ENCODE measurements around the gene KCNC3. TPM values are rescaled to one million over a fixed set of nuclear protein-coding genes. Genes with fewer than 3 reads are reported as not detected.

KCNC3 gene
- total RNA-seq, 3 donors from 2014 or later (not counting 1 experiment from before 2014, with no cell fraction given), result 0.57 to 3.2 (median 0.68) TPM

DNA sequence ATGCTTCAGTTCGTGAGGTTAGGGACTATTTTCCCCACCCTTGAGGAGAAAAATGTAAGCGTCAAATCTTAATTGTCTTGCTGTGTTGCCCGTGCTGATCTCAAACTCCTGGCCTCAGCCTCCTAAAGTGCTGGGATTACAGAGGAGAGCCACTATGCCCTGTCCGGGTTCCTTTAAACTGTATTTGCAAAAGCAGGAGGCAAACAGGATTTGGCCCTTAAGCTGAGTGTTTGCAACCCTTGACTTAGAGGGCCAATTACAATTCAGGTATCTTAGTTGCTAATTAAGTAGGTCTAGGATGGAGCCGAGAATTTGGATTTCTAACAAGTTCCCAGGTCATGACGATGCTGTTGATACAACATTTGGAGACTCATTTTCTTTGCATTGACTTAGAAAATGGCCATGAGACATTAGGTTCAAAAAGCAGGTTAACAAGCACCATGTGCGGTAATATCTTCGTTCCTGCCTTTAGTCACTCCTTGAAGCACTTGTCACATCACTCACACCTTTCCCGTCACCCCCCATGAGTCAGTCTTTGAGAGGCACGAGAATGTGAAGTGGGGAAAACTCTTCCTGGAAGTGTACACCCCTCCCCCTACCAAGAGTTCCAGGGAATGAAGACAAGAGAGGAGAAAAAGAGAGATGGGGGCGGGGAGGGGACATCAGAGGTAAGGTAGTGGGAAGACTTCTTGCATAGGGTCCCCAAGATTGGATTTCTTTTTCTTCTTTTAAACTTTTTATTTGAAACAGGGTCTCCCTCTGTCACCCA is 33.7 kb upstream of the KCNC3 start:
- WGBS (ENCODE audit: insufficient coverage), result 79% methylated on average over 8 of the region's 11 CpGs
- ATAC-seq (no peak), DNase-seq (peak in 1 of 2 donors; percentile 9)
- Mint-ChIP-seq H3K4me3 (peak overlapping the region; percentile 67), H3K4me1 (peaks cover 35 to 56% of the 10 kb centered on the region in 2 donors), H3K36me3 (no peaks in the 10 kb centered on the region), H3K9me3 (no peaks in the 10 kb centered on the region), H3K27ac (peak overlapping the region; percentile 16 to 71), H3K27me3 (ENCODE audit: low read depth in 2 of 2) (no peaks in the 10 kb centered on the region)
- Histone ChIP-seq H3K27ac (ENCODE audit: low read length) (no peak overlapping the region), H3K4me1 (ENCODE audit: control insufficient read depth, insufficient read depth, low read length) (peaks cover 51% of the 10 kb centered on the region), H3K9me3 (ENCODE audit: control insufficient read depth, insufficient read depth, low read length) (no peaks in the 10 kb centered on the region), H3K27me3 (ENCODE audit: control insufficient read depth, insufficient read depth, low read length) (no peaks in the 10 kb centered on the region), H3K36me3 (ENCODE audit: control insufficient read depth, insufficient read depth, low read length) (no peaks in the 10 kb centered on the region), H3K4me3 (ENCODE audit: low read length) (no peak overlapping the region)
- intact Hi-C loops (cut with micrococcal nuclease), result no loop called here
- TF ChIP-seq, protein P1, sequence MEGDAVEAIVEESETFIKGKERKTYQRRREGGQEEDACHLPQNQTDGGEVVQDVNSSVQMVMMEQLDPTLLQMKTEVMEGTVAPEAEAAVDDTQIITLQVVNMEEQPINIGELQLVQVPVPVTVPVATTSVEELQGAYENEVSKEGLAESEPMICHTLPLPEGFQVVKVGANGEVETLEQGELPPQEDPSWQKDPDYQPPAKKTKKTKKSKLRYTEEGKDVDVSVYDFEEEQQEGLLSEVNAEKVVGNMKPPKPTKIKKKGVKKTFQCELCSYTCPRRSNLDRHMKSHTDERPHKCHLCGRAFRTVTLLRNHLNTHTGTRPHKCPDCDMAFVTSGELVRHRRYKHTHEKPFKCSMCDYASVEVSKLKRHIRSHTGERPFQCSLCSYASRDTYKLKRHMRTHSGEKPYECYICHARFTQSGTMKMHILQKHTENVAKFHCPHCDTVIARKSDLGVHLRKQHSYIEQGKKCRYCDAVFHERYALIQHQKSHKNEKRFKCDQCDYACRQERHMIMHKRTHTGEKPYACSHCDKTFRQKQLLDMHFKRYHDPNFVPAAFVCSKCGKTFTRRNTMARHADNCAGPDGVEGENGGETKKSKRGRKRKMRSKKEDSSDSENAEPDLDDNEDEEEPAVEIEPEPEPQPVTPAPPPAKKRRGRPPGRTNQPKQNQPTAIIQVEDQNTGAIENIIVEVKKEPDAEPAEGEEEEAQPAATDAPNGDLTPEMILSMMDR (IDR thresholded peaks at IDR 0.05), result no peak

GRCh38 chr19:50362030-50362412 is 32.8 kb upstream of the KCNC3 start:
- DNase-seq, result no peak
- TF ChIP-seq, protein P1 (IDR thresholded peaks at IDR 0.05), result no peak
- Mint-ChIP-seq H3K27me3 (ENCODE audit: low read depth in 2 of 2) (no peaks in the 10 kb centered on the region), H3K4me3 (no peak overlapping the region), H3K9me3 (no peaks in the 10 kb centered on the region), H3K36me3 (no peaks in the 10 kb centered on the region), H3K27ac (peak overlapping the region in 1 of 2 donors; percentile 16), H3K4me1 (peaks cover 40 to 62% of the 10 kb centered on the region in 2 donors)
- Histone ChIP-seq H3K9me3 (ENCODE audit: control insufficient read depth, insufficient read depth, low read length) (no peaks in the 10 kb centered on the region), H3K27me3 (ENCODE audit: control insufficient read depth, insufficient read depth, low read length) (no peaks in the 10 kb centered on the region), H3K27ac (ENCODE audit: low read length) (no peak overlapping the region), H3K4me1 (ENCODE audit: control insufficient read depth, insufficient read depth, low read length) (peaks cover 57% of the 10 kb centered on the region), H3K36me3 (ENCODE audit: control insufficient read depth, insufficient read depth, low read length) (no peaks in the 10 kb centered on the region), H3K4me3 (ENCODE audit: low read length) (no peak overlapping the region)
- 88% methylated on average over 5 of the region's 7 CpGs for WGBS (ENCODE audit: insufficient coverage)
- intact Hi-C loops (cut with micrococcal nuclease), result no loop called here
- ATAC-seq, result no peak

DNA sequence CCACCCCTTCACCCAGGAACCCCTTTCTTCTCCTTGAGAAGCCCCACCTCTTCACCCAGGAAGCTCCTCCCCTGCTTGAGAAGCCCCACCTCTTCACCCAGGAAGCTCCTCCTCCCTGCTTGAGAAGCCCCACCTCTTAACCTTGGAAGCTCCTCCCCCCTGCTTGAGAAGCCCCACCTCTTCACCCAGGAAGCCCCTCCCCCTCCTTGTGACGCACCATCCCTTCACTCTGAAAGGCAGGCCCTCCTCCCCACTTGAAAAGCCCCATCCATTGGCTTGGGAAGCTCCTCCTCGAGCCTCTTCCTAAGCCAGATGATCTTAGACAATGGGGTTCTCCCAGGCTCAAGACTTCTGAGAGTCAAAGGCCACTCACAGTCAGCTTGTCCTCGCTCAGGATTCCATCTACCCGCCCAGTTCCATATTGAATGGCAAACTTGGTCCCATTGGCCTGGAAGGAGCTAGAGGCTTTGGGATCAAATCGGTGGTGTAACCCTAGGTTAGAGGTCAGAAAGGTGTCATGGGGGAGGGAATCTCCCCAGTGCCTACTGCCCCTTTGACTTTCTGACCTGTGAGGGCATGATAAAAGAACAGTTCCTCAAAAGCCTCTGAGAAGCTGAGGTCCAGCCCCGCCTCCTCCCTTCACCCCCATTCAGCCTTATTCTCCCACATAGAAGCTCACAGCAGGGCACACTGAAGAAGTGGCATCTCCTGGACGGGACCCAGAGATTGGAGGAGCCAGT is 32.3 kb upstream of the KCNC3 start:
- intact Hi-C loops (cut with micrococcal nuclease), result no loop called here
- ATAC-seq (no peak), DNase-seq (peak in 1 of 2 donors; percentile 52)
- Mint-ChIP-seq H3K4me3 (no peak overlapping the region), H3K36me3 (no peaks in the 10 kb centered on the region), H3K27me3 (ENCODE audit: low read depth in 2 of 2) (no peaks in the 10 kb centered on the region), H3K9me3 (no peaks in the 10 kb centered on the region), H3K4me1 (peaks cover 43 to 65% of the 10 kb centered on the region in 2 donors), H3K27ac (peak overlapping the region in 1 of 2 donors; percentile 16)
- Histone ChIP-seq H3K27ac (ENCODE audit: low read length) (no peak overlapping the region), H3K9me3 (ENCODE audit: control insufficient read depth, insufficient read depth, low read length) (no peaks in the 10 kb centered on the region), H3K36me3 (ENCODE audit: control insufficient read depth, insufficient read depth, low read length) (no peaks in the 10 kb centered on the region), H3K27me3 (ENCODE audit: control insufficient read depth, insufficient read depth, low read length) (no peaks in the 10 kb centered on the region), H3K4me3 (ENCODE audit: low read length) (no peak overlapping the region), H3K4me1 (ENCODE audit: control insufficient read depth, insufficient read depth, low read length) (peaks cover 57% of the 10 kb centered on the region)
- 91% methylated on average over 6 of the region's 7 CpGs for WGBS (ENCODE audit: insufficient coverage)
- TF ChIP-seq, protein P1 (IDR thresholded peaks at IDR 0.05), result no peak
